Eye (tissue), 1 donor: ENCODE data around the gene PPP2R3B.
"Not testable (repeated sequence)": the region's sequence is repeated elsewhere in the genome, so short reads cannot be mapped to it uniquely, and the experiment has no call there.

ENCODE experiments used
- DNase-seq: peaks from one replicate; pipeline ENCODE4 v3.0.0-alpha.2; 2015

Gene PPP2R3B

DNA sequence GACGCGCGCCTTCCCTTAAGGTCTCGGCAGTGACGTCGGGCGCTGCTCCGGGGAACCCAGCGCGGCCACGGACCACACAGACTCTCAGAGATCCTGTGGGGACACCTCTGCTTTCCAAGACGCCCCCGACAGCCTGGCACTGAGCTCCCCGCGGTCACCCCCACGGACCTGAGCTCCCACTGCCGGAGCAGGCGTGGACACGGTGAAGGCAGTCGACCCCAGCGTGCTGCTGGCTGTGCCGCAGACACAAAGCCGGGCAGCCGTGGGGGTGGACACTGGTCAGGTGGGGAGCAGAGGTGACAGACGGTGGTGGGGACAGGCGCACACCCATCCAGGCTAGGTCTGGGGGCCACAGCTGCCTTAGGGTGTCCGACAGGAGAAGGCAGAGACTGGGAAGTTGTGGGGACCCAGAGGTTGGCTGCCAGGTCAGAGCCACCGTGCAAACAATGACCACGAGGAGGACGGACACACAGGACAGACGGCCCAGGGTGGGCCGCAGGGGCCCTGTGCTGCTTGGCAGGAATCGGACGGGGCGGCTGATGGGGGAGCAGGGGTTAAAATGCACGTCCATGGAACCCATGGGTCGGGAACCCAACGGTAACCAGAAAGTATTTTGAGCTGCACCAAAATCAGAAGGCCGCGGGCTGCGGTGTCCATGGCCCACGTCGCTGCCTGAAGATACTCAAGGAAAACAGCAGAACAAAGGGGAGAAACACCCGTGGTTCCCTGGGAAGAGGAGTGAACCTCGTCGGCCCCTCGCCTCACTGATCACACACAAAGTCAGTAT is 51.5 kb downstream of the PPP2R3B start:
- DNase-seq, result no peak

DNA sequence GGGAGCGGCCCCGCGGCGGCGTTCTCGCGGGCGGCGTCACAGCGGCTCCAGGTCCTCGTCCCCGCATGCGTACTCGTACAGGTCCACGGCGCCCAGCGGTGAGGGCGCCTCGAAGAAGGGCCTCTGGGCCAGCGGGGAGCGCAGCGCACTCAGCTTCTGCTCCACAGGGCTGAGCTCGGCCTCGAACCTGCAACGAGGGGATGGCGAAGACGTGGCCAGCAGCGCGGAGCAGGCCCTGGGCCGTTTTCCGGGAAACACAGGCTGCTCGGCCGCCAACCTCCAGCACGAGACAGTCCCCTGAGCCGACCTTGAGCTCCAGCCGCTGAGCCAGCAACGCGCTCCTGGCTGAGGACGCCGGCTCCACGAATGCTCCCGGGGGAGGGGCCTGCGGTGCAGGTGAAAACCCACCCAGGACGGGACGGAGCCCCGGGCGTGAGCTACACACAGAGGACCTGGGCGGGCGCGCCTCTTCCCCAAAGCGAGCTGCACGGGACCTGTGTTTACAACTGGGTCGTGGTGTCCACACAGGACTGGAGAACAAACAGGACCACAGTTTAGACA is 52.3 kb downstream of the PPP2R3B start:
- DNase-seq, result no peak

DNA sequence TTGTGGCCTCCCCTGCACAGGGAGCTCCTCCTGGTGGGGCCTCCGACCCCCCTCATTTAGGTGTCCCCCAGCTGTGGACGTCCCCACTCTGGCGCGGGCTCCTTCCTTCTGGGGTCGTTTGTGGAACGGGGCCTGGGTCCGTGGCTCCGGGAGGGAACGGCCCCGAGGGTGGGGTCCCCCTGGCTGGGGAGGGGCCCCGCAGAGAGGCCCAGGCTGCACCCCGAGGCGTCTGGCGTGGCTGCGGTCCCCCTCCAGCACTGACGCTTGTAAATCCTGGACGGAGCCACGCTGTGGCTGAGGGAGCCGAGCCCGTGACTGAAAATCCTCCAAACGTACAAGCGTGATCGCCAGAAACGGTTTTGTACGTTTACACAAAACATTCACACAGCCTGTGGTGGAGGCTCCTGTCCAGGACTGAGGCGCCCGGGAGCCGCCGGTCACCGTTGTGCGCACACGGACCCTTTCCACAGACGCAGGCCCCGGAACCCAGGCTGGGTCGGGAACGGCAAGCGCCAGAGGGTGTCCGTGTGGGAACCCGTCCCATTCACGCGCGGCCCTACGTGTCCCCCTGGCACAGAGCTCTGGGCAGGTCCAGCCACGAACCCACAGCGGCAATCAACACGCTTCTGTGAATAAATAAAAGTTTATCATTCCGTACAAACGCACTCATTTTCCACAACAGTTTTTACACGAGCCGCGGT is 52.9 kb downstream of the PPP2R3B start:
- DNase-seq, result no peak

DNA sequence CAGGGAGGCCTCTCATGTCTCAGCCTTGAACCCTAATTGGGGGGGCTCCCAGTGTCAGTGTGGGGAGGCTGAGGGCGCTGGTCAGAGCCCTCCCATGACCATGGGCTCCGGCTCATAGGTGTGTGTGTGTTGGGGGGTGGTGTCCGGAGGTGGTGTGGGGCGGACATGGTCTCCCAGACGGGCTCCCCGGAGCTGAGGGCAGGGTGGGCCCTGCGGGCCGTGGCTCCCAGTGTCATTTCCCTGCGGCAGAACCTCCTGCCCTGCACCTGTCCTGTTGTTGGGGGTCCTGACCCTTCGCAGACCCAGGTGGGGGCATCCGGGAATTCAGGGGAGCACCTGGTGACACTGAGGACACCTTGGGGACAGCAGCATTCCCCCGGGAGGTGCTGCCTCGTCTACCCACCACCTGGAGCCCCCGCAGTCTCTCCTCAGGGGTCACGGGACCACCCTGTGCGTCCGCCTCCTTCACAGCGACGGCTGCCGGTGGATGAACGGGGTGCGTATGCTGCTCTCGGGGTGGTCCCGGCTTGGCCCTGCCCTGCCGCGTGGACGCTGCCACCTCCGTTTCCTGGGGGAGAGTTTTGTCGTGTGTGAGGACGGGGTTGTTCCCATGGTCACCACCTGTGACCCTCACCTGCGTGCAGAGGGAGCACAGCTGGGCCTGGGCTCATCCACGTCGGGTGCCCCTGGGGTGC is 53.6 kb downstream of the PPP2R3B start:
- no peak for DNase-seq

DNA sequence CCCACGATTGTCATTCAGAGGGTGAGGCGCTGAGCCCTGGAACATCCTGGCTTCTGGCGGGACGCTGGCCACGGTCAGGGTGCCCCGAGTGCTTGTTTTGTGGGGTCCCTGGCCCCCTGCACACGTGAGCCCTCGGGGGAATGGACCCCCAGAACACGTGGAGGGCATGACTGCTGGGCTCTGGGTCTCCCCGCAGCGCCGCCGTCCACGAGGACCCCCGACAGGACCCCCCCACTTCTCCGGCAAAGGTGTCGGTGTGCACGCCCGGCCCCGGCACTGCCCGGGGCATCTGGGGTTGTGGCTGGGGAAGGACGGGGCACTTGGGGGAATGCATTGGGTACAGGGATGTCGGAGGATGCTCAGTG is 54.2 kb downstream of the PPP2R3B start:
- no peak for DNase-seq

DNA sequence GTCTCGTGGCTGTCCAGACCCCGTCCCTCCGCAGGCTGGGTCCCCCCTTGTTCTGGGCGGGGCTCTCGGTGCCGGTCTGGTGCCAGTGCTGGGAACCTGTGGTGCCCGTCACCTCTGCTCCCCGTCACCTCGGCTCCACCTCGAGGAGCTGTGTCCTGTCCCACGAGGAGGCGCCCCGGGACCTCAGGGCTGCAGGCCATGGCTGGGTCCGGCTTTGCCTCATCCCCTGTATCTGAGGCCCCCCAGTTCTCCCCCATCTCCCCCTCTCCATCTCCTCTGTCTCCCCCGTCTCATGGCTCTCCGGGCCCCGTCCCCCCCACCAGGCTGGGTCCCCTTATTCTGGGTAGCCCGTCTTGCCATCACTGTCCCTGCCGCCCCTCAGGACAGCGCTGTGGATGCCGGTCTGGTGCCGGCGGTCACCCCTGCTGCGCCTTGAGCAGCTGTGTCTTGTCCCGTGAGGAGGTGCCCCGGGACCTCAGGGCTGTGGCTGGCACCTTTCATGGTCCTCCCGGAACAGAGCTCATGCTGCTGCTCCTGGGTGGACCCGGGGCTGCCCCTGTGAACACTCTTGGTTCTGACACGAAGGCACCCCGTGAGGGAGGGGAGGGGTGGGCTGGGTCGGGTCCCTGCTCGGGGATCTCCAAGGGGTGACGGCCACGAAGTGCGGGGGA is 54.7 kb downstream of the PPP2R3B start:
- DNase-seq, result no peak

DNA sequence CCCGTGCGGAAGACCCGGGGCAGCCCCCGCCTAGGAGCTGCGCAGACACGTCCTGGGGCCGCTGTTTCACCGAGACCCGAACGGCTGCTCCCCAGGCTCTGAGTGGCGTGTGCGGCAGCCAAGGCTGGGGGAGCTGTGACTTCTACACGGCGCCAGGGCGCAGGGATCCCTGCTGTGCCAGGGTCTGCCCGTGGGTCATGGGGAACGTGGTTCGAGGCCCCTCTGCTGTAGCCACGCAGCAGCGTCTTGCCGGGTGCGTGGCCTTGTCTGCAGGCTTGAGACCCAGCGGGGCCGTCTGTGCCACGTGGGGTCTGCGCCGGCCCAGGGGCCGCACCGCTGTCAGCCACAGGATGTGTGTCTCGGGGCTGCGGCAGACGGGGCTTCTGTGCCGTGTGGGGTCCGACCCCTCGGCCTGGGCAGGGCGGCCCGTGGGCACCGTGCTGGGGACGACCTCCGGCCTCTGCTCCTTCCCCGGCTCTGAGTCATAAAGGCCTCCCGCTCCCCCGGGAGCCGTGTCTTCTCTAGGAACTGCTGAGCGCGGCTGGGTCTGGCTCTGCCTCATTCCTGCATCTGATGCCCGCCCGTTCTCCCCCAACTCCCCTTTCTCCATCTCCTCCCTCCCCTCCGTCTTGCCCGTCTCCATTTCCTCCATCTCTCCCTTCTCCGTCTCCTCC is 55.4 kb downstream of the PPP2R3B start:
- DNase-seq, result peak; percentile 72

DNA sequence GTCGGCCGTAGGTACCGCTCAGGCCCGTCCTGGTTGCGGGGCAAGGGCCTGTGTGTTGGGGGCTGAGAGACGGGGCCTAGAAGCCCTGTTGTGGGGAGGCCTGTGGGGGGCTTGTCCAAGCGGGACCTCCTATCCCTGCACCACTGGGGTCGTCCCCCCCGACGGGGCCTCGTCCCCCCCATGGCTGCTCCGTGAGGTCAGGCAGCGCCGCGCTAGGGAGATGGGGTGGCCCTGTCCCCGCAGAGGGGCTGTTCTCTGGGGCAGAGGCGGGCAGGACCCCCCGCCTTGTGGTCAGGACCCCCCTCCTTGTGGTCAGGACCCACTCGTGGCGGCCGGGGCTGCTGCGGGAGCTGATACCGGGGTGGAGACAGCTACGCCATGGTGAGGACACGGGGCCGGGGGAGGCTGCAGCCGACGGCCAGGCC is 56.0 kb downstream of the PPP2R3B start:
- DNase-seq, result no peak

DNA sequence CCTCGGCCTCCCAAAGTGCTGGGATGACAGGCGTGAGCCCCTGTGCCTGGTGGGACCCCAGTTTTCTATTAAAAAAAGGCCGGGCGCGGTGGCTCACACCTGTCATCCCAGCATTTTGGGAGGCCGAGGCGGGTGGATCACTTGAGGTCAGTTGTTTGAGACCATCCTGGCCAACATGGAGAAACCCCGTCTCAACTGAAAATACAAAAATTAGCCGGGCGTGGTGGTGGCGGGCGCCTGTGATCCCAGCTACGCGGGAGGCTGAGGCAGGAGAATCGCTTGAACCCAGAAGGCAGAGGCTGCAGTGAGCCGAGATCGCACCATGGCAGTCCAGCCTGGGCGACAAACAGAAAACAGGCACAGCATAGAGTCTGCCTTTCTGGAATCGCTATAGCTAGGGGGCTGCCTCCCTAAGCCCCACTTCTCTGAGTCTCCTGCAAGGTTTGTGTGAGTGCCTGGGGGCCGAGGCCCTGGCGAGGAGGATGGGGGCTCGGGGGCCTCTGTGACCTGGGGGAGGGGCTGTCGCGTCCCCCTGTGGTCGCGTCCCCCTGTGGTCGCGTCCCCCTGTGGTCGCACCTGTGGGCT is 56.5 kb downstream of the PPP2R3B start:
- not testable (repeated sequence) for DNase-seq

DNA sequence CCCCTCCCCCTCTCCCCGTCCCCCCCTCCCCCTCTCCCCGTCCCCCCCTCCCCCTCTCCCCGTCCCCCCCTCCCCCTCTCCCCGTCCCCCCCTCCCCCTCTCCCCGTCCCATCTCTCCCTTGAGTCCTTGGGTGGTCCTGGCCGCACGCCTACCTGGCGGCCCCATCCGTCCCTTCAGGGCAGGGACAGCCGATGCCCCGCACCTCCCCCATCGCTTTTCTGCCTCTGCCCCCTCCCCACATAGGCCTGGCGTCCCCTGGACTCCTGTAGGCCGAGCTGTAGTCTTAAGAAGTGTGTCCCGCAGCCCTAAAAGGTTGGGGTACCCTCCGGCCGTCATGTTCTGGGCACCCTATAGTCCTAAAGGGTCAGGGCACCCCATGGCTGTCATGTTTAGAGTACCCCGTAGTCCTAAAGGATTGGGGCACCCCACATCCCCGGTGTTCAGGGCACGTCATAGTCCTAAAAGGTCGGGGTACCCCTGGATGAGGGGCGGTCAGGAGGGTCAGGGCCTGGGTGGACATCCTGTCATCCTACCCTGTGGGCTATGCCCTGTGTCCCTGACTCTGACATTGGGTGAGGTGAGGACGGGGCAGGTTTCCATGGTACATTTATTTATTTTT is 57.3 kb downstream of the PPP2R3B start:
- no peak for DNase-seq

DNA sequence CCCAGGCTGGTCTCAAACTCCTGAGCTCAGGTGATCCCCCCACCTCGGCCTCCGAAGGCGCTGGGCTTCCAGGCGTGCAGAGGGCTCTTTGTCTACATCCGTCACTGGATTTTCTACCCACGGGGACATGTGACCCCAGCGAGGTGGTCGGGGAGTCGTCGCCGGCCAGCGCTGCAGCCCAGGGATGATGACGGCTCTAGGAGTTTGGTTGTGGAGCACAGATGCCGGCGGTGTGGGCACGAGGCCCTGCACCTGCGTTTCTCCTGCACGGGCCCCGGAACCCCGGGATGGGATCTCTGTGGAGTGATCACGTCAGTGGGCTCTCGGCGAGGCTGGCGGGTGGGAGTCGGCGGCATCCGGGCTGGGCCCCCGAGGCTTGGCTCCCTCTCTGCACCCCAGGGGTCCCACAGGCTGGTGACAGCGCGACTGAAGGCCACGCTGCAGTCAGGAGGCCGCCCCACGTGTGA is 59.0 kb downstream of the PPP2R3B start:
- no peak for DNase-seq

DNA sequence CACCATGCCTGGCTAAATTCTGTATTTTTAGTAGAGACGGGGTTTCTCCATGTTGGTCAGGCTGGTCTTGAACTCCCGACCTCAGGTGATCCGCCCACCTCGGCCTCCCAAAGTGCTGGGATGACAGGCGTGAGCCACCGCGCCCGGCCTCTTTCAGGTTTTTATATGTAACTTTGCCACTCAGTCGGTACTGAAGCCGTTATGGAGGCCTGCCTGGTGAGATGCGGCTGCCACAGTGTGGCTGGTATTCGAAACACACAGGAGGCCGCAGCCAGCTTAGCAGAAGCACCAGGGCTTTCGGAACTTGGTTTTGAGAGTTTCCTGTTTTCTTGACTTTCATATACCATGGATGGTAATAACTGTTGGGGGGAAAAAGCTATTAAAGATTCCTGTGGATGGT is 62.0 kb downstream of the PPP2R3B start:
- DNase-seq, result not testable (repeated sequence)

DNA sequence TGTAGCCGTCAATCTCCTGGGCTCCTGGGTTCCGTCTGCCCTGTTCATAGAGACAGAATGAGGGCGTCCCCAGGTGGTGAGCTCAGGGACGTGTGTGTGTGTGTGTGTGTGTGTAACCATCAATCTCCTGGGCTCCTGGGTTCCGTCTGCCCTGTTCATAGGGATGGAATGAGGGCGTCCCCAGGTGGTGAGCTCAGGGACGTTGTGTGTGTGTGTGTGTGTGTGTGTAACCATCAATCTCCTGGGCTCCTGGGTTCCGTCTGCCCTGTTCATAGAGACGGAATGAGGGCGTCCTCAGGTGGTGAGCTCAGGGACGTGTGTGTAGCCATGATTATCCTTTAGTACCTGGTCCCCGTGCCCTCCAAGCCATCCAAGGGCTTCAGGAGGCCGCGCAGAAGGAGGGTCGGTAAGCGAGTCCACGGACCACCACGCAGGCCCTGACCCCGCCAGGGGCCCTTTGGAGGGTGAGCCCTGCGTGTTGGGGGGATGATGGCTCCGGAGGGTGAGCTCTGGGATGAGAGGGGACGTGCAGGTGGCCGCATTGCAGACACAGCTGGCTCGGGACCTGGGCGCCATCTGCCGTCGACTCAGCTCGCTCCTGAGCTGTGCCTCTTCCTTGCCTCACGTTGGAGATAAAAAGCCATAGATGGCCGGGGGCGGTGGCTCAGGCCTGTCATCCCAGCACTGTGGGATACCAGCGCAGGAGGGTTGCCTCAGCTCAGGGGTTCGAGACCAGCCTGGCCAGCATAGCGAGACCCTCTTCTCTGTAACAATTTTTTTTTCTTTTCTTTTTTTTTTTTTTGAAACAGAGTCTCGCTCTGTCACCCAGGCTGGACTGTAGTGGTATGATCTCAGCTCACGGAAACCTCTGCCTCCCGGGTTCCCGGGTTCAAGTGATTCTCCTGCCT is 62.7 kb downstream of the PPP2R3B start:
- DNase-seq, result peak; percentile 65

DNA sequence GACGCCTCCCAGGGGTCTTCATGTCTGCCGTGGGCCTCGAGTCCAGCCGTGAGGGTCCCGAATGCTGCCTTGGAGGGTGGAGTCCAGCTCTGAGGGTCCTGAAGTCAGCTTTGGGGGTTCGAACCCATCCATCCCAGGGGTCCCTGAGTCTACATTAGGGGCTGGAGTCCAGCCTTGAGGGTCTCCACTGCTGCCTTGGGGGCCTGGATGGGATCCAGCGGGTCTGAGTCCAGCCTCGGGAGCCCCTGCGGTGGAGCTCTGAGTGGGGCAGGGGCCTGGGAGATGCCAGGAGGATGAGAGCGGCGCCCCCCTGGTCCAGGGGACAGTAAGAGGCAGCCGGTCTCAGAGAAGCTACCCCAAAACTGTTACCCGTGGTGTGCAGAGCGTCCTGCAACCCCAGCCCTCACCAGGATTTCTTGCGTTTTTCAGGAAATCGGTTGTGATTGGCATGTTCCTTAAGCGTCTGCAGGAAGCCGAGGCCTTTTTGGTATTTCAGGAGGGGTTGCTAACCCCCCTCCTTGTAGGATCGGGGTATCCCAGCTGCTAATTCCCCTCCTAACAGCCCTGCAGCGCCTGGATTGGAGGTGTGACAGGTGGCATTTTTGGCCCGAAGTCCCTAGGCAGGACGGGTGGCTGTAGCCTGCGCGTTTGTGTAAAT is 66.5 kb downstream of the PPP2R3B start:
- peak; percentile 43 for DNase-seq

DNA sequence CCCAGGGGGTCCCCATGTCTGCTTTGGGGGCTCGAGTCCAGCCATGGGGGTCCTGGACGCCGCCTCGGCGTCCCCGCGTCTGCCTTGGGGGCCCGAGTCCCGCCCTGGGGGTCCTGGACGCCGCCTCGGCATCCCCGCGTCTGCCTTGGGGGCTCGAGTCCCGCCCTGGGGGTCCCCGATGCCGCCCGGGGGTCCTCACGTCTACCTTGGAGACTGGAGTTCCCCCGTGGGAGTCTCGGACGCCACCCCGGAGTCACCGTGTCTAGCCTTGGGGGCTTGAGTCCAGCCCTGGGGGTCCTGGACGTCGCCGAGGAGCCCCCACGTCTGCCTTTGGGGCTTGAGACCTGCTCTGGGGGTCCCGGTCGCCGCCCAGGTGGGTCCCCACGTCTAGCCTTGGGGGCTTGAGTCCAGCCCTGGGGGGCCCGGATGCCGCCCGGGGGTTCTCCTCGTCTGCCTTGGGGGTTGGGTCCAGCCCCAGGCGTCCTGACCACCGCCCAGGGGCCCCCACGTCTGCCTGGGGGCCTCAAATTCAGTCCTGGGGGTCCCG is 67.1 kb downstream of the PPP2R3B start:
- DNase-seq, result no peak

DNA sequence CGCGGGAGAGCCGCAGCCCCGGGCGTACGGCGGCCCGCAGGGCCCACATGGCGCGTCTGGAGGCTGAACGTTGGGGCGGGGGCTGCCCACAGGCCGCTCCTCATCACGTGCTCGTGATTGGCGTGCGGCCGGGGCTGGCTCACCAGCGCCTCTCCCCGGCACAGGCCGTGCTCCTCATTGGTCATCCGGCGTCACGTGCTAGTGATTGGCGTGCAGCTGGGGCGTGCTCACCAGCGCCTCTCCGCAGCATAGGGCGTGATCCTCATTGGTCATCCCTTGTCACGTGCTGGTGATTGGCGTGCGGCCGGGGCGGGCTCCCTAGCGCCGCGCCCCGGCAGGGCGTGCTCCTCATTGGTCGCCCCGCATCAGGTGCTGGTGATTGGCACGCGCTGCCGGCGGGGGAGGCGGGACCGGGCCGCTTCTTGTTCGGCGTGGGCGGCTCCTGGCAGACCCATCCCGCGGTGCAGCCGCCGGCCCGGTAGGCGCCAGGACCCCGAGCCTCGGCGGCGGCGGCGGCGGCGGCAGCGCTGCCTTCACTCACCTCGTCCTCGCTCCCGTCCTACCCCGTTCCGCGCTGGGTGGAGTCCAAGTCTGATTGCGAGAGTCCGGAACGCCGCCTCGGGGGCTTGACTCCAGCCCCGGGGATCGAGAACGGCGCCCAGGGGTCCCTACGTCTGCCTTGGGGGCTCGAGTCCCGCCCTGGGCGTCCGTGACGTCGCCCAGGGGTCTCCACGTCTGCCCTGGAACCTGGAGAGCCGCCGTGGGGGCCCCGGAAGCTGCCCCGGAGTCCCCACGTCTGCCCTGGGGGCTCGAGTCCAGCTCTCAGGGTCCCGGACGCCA is 67.7 kb downstream of the PPP2R3B start, which contains the start of gene GTPBP6:
GTPBP6 (minus strand) TSS at position 58 of the 840 bp plus-strand sequence; CDS start at position 49, 9 bp downstream.
- peak; percentile 100 for DNase-seq

DNA sequence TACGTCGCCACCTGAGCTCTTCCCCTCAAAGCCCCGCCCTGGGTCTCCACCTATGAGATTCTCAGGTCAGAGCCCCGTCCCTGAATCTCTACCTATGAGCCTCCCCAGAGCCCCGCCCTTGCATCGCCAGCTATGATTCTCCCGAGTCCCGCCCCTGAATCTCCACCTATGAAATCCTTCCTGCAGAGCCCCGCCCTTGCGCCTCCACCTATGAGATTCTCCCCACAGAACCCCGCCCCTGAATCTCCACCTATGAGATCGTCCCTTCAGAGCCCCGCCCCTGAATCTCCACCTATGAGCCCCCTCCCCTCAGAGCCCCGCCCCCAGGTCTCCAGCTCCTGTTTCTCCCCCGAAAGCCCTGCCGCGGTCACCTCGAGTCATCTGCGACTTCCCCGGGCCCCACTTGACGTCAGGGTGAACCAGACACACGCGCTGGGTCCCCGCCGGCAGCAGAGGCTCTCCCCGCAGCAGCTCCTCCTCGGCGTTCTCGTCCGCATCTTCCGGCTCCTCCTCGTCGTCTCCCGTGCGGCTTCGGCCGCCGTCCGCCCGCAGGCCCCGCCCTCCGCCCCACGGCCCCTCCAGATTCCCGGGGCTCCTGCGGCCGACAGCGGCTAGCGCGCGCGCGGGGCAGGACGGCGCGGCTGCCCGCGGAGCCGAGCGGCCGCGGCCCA is 68.5 kb downstream of the PPP2R3B start:
- peak; percentile 99 for DNase-seq
